ENCODE measurements around the gene SLC35E1. TPM values are rescaled to one million over a fixed set of nuclear protein-coding genes. Genes with fewer than 3 reads are reported as not detected.

The SLC35E1 gene
- total RNA-seq, 1 donor from 2014 or later: 29.7 TPM

DNA sequence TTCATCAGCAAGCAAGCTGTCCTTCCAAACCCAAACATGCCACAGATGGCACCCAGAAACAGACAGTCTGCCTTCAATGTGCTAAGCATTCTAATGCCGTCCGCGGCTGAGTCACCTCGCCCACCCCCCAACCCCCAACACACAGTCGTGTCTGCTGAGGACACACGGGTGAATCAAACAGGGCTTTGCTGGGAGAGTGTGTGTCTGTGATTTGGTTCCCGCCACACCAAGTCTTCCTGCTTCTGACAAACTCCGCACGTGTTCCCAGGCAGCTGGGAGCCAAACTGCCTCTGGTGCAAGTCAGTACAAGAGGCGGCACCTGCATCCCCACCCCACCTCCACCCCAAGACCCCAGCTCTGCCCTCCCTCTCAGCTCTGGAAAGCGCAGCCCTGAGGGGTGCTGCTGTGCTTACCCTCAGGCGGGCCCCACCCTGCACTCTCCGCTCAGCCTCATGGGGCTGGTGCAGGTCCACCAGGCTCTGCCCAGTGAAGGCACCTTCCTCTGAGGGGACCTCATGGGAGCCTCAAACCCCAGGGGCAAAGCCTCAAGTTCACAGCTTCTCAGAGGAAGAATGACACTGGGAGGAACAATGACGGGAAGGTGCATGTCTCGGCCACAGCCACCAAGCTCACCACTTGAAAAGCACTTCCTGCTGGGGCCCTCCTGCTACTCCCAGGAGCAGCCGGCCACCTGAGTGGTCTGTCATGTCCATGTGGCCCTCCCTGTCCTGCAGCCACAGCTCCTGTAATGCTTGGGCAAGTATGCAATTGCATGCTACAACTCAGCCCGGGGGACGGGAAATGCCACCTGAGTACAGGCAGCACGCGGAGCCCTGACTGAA lies 15.0 kb upstream of the SLC35E1 start:
- H3K27me3 Mint-ChIP-seq (ENCODE audit: unreplicated experiment): peaks cover 5% of the 10 kb centered on the region
- no peak overlapping the region for H3K27ac Mint-ChIP-seq (ENCODE audit: unreplicated experiment)
- H3K9me3 Mint-ChIP-seq (ENCODE audit: unreplicated experiment): no peaks in the 10 kb centered on the region
- no peaks in the 10 kb centered on the region for H3K36me3 Mint-ChIP-seq (ENCODE audit: low read depth, unreplicated experiment)
- peaks cover 73% of the 10 kb centered on the region for H3K4me1 Mint-ChIP-seq (ENCODE audit: unreplicated experiment)
- TF ChIP-seq, protein P1, sequence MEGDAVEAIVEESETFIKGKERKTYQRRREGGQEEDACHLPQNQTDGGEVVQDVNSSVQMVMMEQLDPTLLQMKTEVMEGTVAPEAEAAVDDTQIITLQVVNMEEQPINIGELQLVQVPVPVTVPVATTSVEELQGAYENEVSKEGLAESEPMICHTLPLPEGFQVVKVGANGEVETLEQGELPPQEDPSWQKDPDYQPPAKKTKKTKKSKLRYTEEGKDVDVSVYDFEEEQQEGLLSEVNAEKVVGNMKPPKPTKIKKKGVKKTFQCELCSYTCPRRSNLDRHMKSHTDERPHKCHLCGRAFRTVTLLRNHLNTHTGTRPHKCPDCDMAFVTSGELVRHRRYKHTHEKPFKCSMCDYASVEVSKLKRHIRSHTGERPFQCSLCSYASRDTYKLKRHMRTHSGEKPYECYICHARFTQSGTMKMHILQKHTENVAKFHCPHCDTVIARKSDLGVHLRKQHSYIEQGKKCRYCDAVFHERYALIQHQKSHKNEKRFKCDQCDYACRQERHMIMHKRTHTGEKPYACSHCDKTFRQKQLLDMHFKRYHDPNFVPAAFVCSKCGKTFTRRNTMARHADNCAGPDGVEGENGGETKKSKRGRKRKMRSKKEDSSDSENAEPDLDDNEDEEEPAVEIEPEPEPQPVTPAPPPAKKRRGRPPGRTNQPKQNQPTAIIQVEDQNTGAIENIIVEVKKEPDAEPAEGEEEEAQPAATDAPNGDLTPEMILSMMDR (IDR thresholded peaks at IDR 0.05; ENCODE audit: unreplicated experiment): no peak
- DNase-seq (ENCODE audit: low spot score): no peak
- H3K4me3 Mint-ChIP-seq (ENCODE audit: unreplicated experiment): peak overlapping the region; percentile 56

DNA sequence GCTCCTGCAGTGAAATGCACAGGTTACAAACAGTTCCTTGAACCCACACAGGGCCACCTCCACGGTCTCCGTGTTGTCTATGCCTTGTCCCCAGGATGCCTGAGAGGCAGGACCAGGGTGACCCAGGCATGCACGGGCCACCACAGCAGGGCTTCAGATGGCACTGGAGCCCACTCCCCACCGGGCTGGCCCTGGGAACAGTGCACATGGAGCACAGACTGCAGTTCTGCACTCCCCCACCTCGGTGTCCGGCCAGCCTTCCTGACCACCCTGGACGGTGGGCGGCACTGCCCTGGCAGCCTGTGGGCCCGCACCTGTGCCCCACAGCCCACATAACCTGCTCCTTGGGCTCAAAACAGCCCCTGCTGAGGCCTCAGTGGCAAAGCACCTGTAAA lies 14.3 kb upstream of the SLC35E1 start:
- H3K9me3 Mint-ChIP-seq (ENCODE audit: unreplicated experiment): no peaks in the 10 kb centered on the region
- no peak overlapping the region for H3K4me3 Mint-ChIP-seq (ENCODE audit: unreplicated experiment)
- peaks cover 5% of the 10 kb centered on the region for H3K27me3 Mint-ChIP-seq (ENCODE audit: unreplicated experiment)
- TF ChIP-seq, protein P1 (IDR thresholded peaks at IDR 0.05; ENCODE audit: unreplicated experiment): no peak
- no peaks in the 10 kb centered on the region for H3K36me3 Mint-ChIP-seq (ENCODE audit: low read depth, unreplicated experiment)
- H3K27ac Mint-ChIP-seq (ENCODE audit: unreplicated experiment): no peak overlapping the region
- H3K4me1 Mint-ChIP-seq (ENCODE audit: unreplicated experiment): peaks cover 66% of the 10 kb centered on the region
- no peak for DNase-seq (ENCODE audit: low spot score)

DNA sequence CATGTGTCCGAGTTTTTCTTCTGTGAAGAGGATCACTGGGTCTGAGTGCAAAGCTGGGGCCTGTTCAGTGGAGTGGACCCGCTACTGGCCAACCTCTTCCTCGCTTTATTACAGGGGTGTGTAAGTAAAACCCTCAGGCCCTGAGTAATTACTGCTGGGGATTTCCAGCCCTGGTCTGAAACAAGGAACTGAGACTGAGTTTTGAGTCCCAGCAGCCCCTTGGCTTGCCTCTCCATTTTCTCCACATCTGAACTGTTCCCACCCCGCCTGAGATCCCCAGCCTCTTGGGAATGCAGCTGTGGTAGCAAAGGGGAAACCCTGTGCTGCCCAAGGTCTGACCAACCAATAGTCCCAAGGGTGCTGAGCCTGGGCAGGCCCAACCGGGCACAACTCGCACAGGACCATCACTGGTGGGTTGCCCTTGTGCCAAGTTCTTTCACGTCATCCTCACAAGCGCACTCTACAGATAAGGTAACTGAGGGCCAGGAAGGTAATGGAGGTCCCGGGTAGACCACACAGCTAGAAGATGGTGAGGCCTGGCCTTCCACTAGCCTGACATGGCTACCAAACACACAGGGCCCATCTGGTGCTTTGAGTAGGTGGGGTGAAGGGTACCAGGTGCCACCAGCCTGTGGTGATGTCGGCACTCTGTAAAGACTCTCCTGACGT lies 13.7 kb upstream of the SLC35E1 start:
- Mint-ChIP-seq H3K36me3 (ENCODE audit: low read depth, unreplicated experiment) (no peaks in the 10 kb centered on the region), H3K27me3 (ENCODE audit: unreplicated experiment) (peaks cover 5% of the 10 kb centered on the region), H3K27ac (ENCODE audit: unreplicated experiment) (no peak overlapping the region), H3K4me3 (ENCODE audit: unreplicated experiment) (no peak overlapping the region), H3K4me1 (ENCODE audit: unreplicated experiment) (peaks cover 64% of the 10 kb centered on the region), H3K9me3 (ENCODE audit: unreplicated experiment) (no peaks in the 10 kb centered on the region)
- TF ChIP-seq, protein P1 (IDR thresholded peaks at IDR 0.05; ENCODE audit: unreplicated experiment): no peak
- no peak for DNase-seq (ENCODE audit: low spot score)

DNA sequence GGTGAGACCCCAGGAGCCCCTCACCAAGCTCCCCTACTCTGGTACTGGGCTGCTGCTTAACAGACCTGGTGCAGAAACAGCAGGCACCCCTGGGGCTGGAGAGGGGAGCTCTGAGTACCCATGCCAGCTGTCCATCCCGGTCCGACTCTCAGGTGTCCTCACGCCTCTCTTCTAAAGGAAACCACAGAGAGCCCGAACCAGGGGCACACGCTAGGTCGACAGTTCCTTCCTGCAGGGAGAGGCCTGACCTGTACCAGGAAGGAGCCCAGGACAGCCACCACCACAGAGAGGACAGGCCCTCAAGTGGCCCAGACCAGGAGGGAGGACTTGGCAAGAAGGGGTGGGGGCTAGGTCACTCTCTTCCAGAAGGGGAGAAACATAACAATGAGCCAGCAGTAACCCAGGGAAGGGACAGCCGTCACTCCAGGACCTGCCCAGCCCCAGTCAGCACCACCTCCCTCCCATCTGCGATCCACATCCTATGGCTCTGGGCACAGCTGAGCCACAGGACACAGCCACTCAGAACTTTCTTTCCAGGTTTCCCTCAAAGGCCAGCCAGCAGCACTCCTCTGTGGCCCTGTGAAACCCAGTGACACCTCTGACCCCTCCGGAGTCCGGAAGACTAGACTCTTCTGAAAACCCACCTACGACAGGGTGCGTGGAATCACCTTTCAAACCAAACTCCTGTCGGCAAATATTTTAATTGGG lies 13.0 kb upstream of the SLC35E1 start:
- Mint-ChIP-seq H3K9me3 (ENCODE audit: unreplicated experiment) (no peaks in the 10 kb centered on the region), H3K36me3 (ENCODE audit: low read depth, unreplicated experiment) (no peaks in the 10 kb centered on the region), H3K27me3 (ENCODE audit: unreplicated experiment) (peaks cover 5% of the 10 kb centered on the region), H3K4me1 (ENCODE audit: unreplicated experiment) (peaks cover 62% of the 10 kb centered on the region), H3K4me3 (ENCODE audit: unreplicated experiment) (peak overlapping the region; percentile 56), H3K27ac (ENCODE audit: unreplicated experiment) (peak overlapping the region; percentile 72)
- TF ChIP-seq, protein P1 (IDR thresholded peaks at IDR 0.05; ENCODE audit: unreplicated experiment): no peak
- DNase-seq (ENCODE audit: low spot score): no peak
